K562 (cell line): ENCODE measurements around the gene TRIM14. TPM values are rescaled to one million over a fixed set of nuclear protein-coding genes. Genes with fewer than 3 reads are reported as not detected.
A peak's percentile ranks its signal among the peaks of the same experiment; 100 is the strongest.

Experiments used
- ARID4B ChIP-seq: sonication (generic); formaldehyde crosslinking; IDR thresholded peaks from 2 replicates; pipeline ENCODE4 v1.8.0; 2022; ENCODE audit warnings: mild to moderate bottlenecking, missing genetic modification reagents
- BMI1 ChIP-seq: fragments of 150-350 bp; IDR thresholded peaks from 2 replicates; pipeline ENCODE4 v1.6.1; 2014; ENCODE audit warnings: low read length
- CHAMP1 ChIP-seq: fragments of 450-650 bp; IDR thresholded peaks from 2 replicates; pipeline ENCODE4 v1.6.1; 2016; ENCODE audit warnings: mild to moderate bottlenecking
- HDAC1 ChIP-seq, 2 experiments: fragments of 450-650 bp; IDR thresholded peaks; 2 replicates each; pipeline ENCODE4 v1.6.1; 2016 to 2017; ENCODE audit warnings: inconsistent platforms in 1 of 2, mild to moderate bottlenecking in 1 of 2, moderate library complexity in 1 of 2
- HDAC2 ChIP-seq: fragments of 450-650 bp; IDR thresholded peaks from 2 replicates; pipeline ENCODE4 v1.6.1; 2016; ENCODE audit warnings: mild to moderate bottlenecking
- KLF1 ChIP-seq: fragments of 450-650 bp; IDR thresholded peaks from 2 replicates; pipeline ENCODE4 v1.6.1; 2016; ENCODE audit warnings: missing genetic modification characterization, missing compliant biosample characterization
- PHF20 ChIP-seq: fragments of 450-650 bp; IDR thresholded peaks from 2 replicates; pipeline ENCODE4 v1.6.1; 2018; ENCODE audit not compliant: partially characterized antibody
- REST ChIP-seq, 2 experiments: fragments of 450-650 bp; formaldehyde crosslinking in 1 of 2; IDR thresholded peaks; 2 replicates each; pipeline versions ENCODE4 v1.4.0 to v1.6.1; 2014 to 2020; ENCODE audit warnings: mild to moderate bottlenecking in 2 of 2, borderline replicate concordance in 1 of 2, low read depth in 1 of 2
- ZFX ChIP-seq: sonication (generic); formaldehyde crosslinking; IDR thresholded peaks from 2 replicates; pipeline ENCODE4 v1.8.0; 2022; ENCODE audit warnings: mild to moderate bottlenecking, missing genetic modification reagents, moderate library complexity
- ZNF324 ChIP-seq: fragments of 250-450 bp; sonication (Bioruptor Pico); IDR thresholded peaks from 2 replicates; pipeline ENCODE4 v1.4.0; 2020; ENCODE audit warnings: mild to moderate bottlenecking
- ZNF408 ChIP-seq: fragments of 250-450 bp; sonication (Bioruptor Pico); IDR thresholded peaks from 2 replicates; pipeline ENCODE4 v1.4.0; 2020; ENCODE audit warnings: low read depth, mild to moderate bottlenecking, moderate library complexity
- polyA plus RNA-seq, 8 experiments: library from polyadenylated mRNA; depleted of rRNA in 4 of 8; stranded (reverse) in 5 of 8; unstranded in 3 of 8; fragments of >200 nt; fragmentation: Nextera tagmentation in 2 of 8; fragmentation: Illumina TruSeq in 1 of 8; extraction: Ambion mirVana in 2 of 8; extraction: Trizol in 1 of 8; gene quantifications; 2 replicates each; pipeline versions ENCODE4 v1.2.1 to v1.2.3, GENCODE V29; 2011 to 2014; ENCODE audit warnings: inconsistent platforms in 1 of 8, missing spikeins in 1 of 8
- total RNA-seq, 7 experiments: library from RNA; depleted of rRNA in 6 of 7; stranded (reverse); fragments of >200 nt in 6 of 7; fragmentation: Illumina TruSeq in 2 of 7; extraction: Trizol in 2 of 7; gene quantifications; 2 replicates each; pipeline versions ENCODE4 v1.2.1 to v1.2.3, GENCODE V29; 2011 to 2021; ENCODE audit warnings: low replicate concordance in 1 of 7

Gene TRIM14
- total and polyA plus RNA-seq, 9 of the 15 experiments (the other 6 are each of a cell fraction or from before 2014, with no cell fraction given) = 7.6 to 41.0 (median 17.9) TPM

GRCh38 chr9:98118640-98119601 is at the start of gene TRIM14 (continued):
- peak; percentile 36; the same call in 1 of the 2 replicates for TF ChIP-seq REST (IDR thresholded peaks at IDR 0.05; ENCODE audit: borderline replicate concordance)
- TF ChIP-seq REST (CRISPR knock-in tag; IDR thresholded peaks at IDR 0.05; ENCODE audit: low read depth) = 0 out of 2 replicates have a peak, but pooled peaks have one; percentile 21
- no peak for TF ChIP-seq CHAMP1
- peak; percentile 90 for TF ChIP-seq ARID4B (CRISPR knock-in tag)
- TF ChIP-seq ZNF324 (CRISPR knock-in tag) = no peak
- TF ChIP-seq PHF20 = peak; percentile 45
- 0 out of 2 replicates have a peak, but pooled peaks have one; percentile 24 for TF ChIP-seq KLF1 (tag)
- TF ChIP-seq BMI1 = no peak
- TF ChIP-seq ZFX (CRISPR knock-in tag) = peak; percentile 71; the same call in 1 of the 2 replicates
- TF ChIP-seq HDAC2 = 0 out of 2 replicates have a peak, but pooled peaks have one; percentile 55
- no peak for TF ChIP-seq ZNF408 (CRISPR knock-in tag)
- peak in 1 of 2 experiments; percentile 95; a peak in 3 of 4 replicates for TF ChIP-seq HDAC1 (IDR thresholded peaks at IDR 0.05)
